ENCODE measurements around the gene ASCC1.
"Not testable (repeated sequence)": the region's sequence is repeated elsewhere in the genome, so short reads cannot be mapped to it uniquely, and the experiment has no call there.

The ASCC1 gene

DNA sequence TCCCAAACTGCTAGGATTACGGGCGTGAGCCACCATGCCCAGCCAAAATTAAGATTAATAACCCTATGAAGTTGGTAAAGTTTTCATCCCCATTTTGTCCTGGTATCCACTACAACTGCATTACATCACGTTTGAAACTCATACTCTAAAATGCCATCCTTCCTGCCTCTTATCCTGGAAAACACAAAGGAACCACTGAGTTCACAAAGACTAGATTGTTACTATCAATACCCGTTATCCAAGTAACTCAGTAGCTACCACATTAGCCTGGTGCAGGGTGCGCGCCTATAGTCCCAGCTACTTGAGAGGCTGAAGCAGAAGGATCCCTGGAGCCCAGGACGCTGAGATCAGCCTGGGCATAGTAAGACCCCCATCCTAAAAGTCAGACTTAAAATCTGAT is 63.8 kb downstream of the ASCC1 start:
- DNase-seq: no peak
- H3K27ac ChIP-seq (ENCODE audit: low read length): no peak overlapping the region
- H3K36me3 ChIP-seq (replicated peaks; ENCODE audit: insufficient read depth, low read length): no peaks in the 10 kb centered on the region
- TF ChIP-seq EZH2 (optimal IDR thresholded peaks at IDR 0.05; ENCODE audit: low read depth, low read length) (no peak), EZH2phosphoT487 (IDR thresholded peaks at IDR 0.05; ENCODE audit: low read length) (no peak)
- TF ChIP-seq, protein P1, sequence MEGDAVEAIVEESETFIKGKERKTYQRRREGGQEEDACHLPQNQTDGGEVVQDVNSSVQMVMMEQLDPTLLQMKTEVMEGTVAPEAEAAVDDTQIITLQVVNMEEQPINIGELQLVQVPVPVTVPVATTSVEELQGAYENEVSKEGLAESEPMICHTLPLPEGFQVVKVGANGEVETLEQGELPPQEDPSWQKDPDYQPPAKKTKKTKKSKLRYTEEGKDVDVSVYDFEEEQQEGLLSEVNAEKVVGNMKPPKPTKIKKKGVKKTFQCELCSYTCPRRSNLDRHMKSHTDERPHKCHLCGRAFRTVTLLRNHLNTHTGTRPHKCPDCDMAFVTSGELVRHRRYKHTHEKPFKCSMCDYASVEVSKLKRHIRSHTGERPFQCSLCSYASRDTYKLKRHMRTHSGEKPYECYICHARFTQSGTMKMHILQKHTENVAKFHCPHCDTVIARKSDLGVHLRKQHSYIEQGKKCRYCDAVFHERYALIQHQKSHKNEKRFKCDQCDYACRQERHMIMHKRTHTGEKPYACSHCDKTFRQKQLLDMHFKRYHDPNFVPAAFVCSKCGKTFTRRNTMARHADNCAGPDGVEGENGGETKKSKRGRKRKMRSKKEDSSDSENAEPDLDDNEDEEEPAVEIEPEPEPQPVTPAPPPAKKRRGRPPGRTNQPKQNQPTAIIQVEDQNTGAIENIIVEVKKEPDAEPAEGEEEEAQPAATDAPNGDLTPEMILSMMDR (IDR thresholded peaks at IDR 0.05; ENCODE audit: low read length): no peak
- no peaks in the 10 kb centered on the region for H3K27me3 ChIP-seq (replicated peaks; ENCODE audit: insufficient read depth, low read length)
- no peaks in the 10 kb centered on the region for H3K9me2 ChIP-seq (replicated peaks; ENCODE audit: insufficient read depth, low read length)
- no peak overlapping the region for H3K4me2 ChIP-seq (ENCODE audit: low read depth, low read length)
- H3K4me3 ChIP-seq (ENCODE audit: low read length): no peak overlapping the region
- no peak overlapping the region for H2AFZ ChIP-seq (ENCODE audit: low read length)
- no peaks in the 10 kb centered on the region for H3K79me2 ChIP-seq (ENCODE audit: low read length)
- no peak overlapping the region for H3K9ac ChIP-seq (ENCODE audit: low read length)
- no peaks in the 10 kb centered on the region for H3F3A ChIP-seq (ENCODE audit: insufficient read depth, low read length)
- no peaks in the 10 kb centered on the region for H3K4me1 ChIP-seq (ENCODE audit: low read length)
- no peaks in the 10 kb centered on the region for H3K9me3 ChIP-seq (replicated peaks; ENCODE audit: insufficient read depth, low read length)
- no peaks in the 10 kb centered on the region for H4K20me1 ChIP-seq (ENCODE audit: insufficient read depth, low read length)

DNA sequence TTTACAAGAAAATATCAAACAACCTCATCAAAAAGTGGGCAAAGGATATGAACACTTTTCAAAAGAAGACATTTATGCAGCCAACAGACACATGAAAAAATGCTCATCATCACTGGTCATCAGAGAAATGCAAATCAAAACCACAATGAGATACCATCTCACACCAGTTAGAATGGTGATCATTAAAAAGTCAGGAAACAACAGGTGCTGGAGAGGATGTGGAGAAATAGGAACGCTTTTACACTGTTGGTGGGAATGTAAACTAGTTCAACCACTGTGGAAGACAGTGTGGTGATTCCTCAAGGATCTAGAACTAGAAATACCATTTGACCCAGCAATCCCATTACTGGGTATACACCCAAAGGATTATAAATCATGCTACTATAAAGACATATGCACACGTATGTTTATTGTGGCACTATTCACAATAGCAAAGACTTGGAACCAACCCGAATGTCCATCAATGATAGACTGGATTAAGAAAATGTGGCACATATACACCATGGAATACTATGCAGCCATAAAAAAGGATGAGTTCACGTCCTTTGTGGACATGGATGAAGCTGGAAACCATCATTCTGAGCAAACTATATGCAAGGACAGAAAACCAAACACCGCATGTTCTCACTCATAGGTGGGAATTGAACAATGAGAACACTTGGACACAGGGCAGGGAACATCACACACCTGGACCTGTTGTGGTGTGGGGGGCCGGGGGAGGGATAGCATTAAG is 65.2 kb downstream of the ASCC1 start:
- not testable (repeated sequence) for H3K79me2 ChIP-seq (ENCODE audit: low read length); H3K4me1 ChIP-seq (ENCODE audit: low read length); H3K9ac ChIP-seq (ENCODE audit: low read length); H2AFZ ChIP-seq (ENCODE audit: low read length); H3K9me3 ChIP-seq (replicated peaks; ENCODE audit: insufficient read depth, low read length); H3K4me3 ChIP-seq (ENCODE audit: low read length); H4K20me1 ChIP-seq (ENCODE audit: insufficient read depth, low read length); H3K27me3 ChIP-seq (replicated peaks; ENCODE audit: insufficient read depth, low read length); H3K36me3 ChIP-seq (replicated peaks; ENCODE audit: insufficient read depth, low read length); H3K4me2 ChIP-seq (ENCODE audit: low read depth, low read length); H3K27ac ChIP-seq (ENCODE audit: low read length); H3F3A ChIP-seq (ENCODE audit: insufficient read depth, low read length); DNase-seq; H3K9me2 ChIP-seq (replicated peaks; ENCODE audit: insufficient read depth, low read length)

DNA sequence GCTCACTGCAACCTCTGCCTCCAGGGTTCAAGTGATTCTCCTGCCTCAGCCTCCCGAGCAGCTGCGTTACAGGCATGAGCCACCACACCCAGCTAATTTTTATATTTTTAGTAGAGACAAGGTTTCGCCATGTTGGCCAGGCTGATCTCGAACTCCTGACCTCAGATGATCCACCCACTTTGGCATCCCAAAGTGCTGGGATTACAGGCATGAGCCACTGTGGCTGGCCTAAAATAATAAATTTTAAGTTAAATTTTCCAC is 68.8 kb downstream of the ASCC1 start:
- H3K27me3 ChIP-seq (replicated peaks; ENCODE audit: insufficient read depth, low read length); H3K4me1 ChIP-seq (ENCODE audit: low read length); H3K9me2 ChIP-seq (replicated peaks; ENCODE audit: insufficient read depth, low read length); H3K4me3 ChIP-seq (ENCODE audit: low read length); H2AFZ ChIP-seq (ENCODE audit: low read length); H4K20me1 ChIP-seq (ENCODE audit: insufficient read depth, low read length); DNase-seq; H3F3A ChIP-seq (ENCODE audit: insufficient read depth, low read length); H3K9ac ChIP-seq (ENCODE audit: low read length); H3K4me2 ChIP-seq (ENCODE audit: low read depth, low read length); H3K79me2 ChIP-seq (ENCODE audit: low read length); H3K27ac ChIP-seq (ENCODE audit: low read length); H3K36me3 ChIP-seq (replicated peaks; ENCODE audit: insufficient read depth, low read length); H3K9me3 ChIP-seq (replicated peaks; ENCODE audit: insufficient read depth, low read length): not testable (repeated sequence)

DNA sequence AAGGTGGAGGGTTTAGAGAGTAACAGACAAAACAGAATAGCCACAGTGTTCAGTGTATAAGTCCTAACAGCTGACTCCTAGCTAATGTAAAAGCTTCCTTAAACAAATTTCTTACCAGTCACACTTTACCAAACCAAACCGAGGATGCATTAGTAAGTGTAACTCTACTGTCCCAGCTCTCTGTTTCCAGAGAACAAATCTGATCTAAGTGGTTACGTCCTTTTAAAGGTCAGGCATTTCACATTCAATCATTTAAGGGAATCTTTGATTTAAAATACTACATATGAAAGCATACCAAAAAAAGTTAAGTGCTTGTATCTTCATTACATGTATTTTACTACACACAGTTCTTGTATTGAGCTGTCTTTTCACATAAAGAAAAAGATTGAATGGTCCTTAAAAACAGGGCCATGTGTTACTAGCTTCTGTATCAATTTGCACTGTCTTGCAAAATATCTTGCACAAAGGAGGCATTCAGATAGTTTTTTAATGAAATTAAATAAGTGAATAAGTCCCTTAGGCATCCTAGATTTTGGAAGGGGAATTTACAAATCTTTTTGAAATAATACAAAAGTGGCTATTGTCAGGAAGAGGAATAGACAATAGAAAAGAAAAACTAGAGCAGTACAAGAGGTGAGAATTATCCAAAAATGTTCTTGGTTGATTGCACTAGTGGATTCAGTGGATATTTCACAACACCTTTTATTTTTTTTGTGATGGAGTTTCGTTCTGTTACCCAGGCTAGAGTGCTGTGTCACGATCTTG is 69.3 kb downstream of the ASCC1 start:
- Histone ChIP-seq H3K9me2 (replicated peaks; ENCODE audit: insufficient read depth, low read length) (no peaks in the 10 kb centered on the region), H3K9ac (ENCODE audit: low read length) (no peak overlapping the region), H3K4me2 (ENCODE audit: low read depth, low read length) (no peak overlapping the region), H3K4me1 (ENCODE audit: low read length) (no peaks in the 10 kb centered on the region), H3K4me3 (ENCODE audit: low read length) (no peak overlapping the region), H3K9me3 (replicated peaks; ENCODE audit: insufficient read depth, low read length) (no peaks in the 10 kb centered on the region), H3K36me3 (replicated peaks; ENCODE audit: insufficient read depth, low read length) (no peaks in the 10 kb centered on the region), H3F3A (ENCODE audit: insufficient read depth, low read length) (no peaks in the 10 kb centered on the region), H4K20me1 (ENCODE audit: insufficient read depth, low read length) (no peaks in the 10 kb centered on the region), H3K27ac (ENCODE audit: low read length) (no peak overlapping the region), H3K79me2 (ENCODE audit: low read length) (no peaks in the 10 kb centered on the region), H3K27me3 (replicated peaks; ENCODE audit: insufficient read depth, low read length) (no peaks in the 10 kb centered on the region), H2AFZ (ENCODE audit: low read length) (no peak overlapping the region)
- no peak for DNase-seq
- TF ChIP-seq EZH2phosphoT487 (IDR thresholded peaks at IDR 0.05; ENCODE audit: low read length) (no peak), EZH2 (optimal IDR thresholded peaks at IDR 0.05; ENCODE audit: low read depth, low read length) (no peak)
- TF ChIP-seq, protein P1 (IDR thresholded peaks at IDR 0.05; ENCODE audit: low read length): no peak
